Right renal pelvis (tissue), 4 donors: ENCODE data around the gene PPP6R2. TPM values are rescaled to one million over a fixed set of nuclear protein-coding genes. Genes with fewer than 3 reads are reported as not detected.

ENCODE experiments used
- polyA plus RNA-seq, 4 donors: library from polyadenylated mRNA; unstranded; fragments of 120-200 nt; gene quantifications; one replicate each; pipeline ENCODE4 v1.2.1, GENCODE V29; 2013; ENCODE audit not compliant: insufficient read length in 4 of 4

The PPP6R2 gene
- polyA plus RNA-seq, 4 donors = 35.9 to 46.0 (median 40.3) TPM

Other genes starting within 250 kb of the PPP6R2 start
- gene PANX2, start 172.6 kb upstream of the PPP6R2 start, polyA plus RNA-seq = 1 to 10 TPM in 3 of 4 donors, under 1 TPM in 1; 0.76 to 2.2 (median 1.5) TPM
- gene TRABD, start 157.4 kb upstream of the PPP6R2 start, polyA plus RNA-seq = 10 to 100 TPM; 19.1 to 30.8 (median 21.7) TPM
- gene SELENOO, start 142.3 kb upstream of the PPP6R2 start, polyA plus RNA-seq = 10 to 100 TPM; 14.9 to 26.2 (median 17.1) TPM
- 10 to 100 TPM; 31.4 to 40.7 (median 34.3) TPM for gene TUBGCP6, start 98.3 kb upstream of the PPP6R2 start, polyA plus RNA-seq
- 10 to 100 TPM; 18.0 to 28.7 (median 19.9) TPM for gene HDAC10, start 92.1 kb upstream of the PPP6R2 start, polyA plus RNA-seq
- 10 to 100 TPM; 10.6 to 23.6 (median 12.2) TPM for gene MAPK12, start 81.6 kb upstream of the PPP6R2 start, polyA plus RNA-seq
- 1 to 10 TPM; 7.3 to 8.8 (median 7.4) TPM for gene MAPK11, start 72.9 kb upstream of the PPP6R2 start, polyA plus RNA-seq
- 100 to 1,000 TPM; 217 to 261 (median 232) TPM for gene PLXNB2, start 35.7 kb upstream of the PPP6R2 start, polyA plus RNA-seq
- gene DENND6B, start 16.3 kb upstream of the PPP6R2 start, polyA plus RNA-seq = 10 to 100 TPM; 12.0 to 17.9 (median 15.0) TPM
- gene SBF1, start 131.7 kb downstream of the PPP6R2 start, polyA plus RNA-seq = 10 to 100 TPM; 30.7 to 46.5 (median 32.7) TPM
- 1 to 10 TPM; 4.1 to 6.8 (median 5.4) TPM for gene ADM2, start 138.2 kb downstream of the PPP6R2 start, polyA plus RNA-seq
- gene MIOX, start 143.5 kb downstream of the PPP6R2 start, polyA plus RNA-seq = 10 to 100 TPM in 3 of 4 donors, 1 to 10 TPM in 1; 3.2 to 17.7 (median 12.1) TPM
- gene LMF2, start 164.4 kb downstream of the PPP6R2 start, polyA plus RNA-seq = 10 to 100 TPM; 40.4 to 61.4 (median 41.9) TPM
- gene NCAPH2, start 164.9 kb downstream of the PPP6R2 start, polyA plus RNA-seq = 10 to 100 TPM; 36.1 to 54.1 (median 43.8) TPM
- 1 to 10 TPM in 1 of 4 donors, under 1 TPM in 2, not detected in 1; 0.24 to 5.8 (median 0.37) TPM for gene SCO2, start 182.3 kb downstream of the PPP6R2 start, polyA plus RNA-seq
- gene TYMP, start 186.7 kb downstream of the PPP6R2 start, polyA plus RNA-seq = 1 to 10 TPM; 1.1 to 2.5 (median 1.3) TPM
- under 1 TPM; 0.07 to 0.46 (median 0.18) TPM for gene KLHDC7B, start 202.6 kb downstream of the PPP6R2 start, polyA plus RNA-seq
- gene SYCE3, start 219.6 kb downstream of the PPP6R2 start, polyA plus RNA-seq = under 1 TPM in 1 of 4 donors, not detected in 3; 0.57 TPM
- gene CPT1B, start 235.1 kb downstream of the PPP6R2 start, polyA plus RNA-seq = 10 to 100 TPM; 10.2 to 16.7 (median 10.8) TPM
- gene CHKB, start 239.5 kb downstream of the PPP6R2 start, polyA plus RNA-seq = 10 to 100 TPM; 81.3 to 86.7 (median 85.1) TPM